ENCODE data around the gene ENDOU. TPM values are rescaled to one million over a fixed set of nuclear protein-coding genes. Genes with fewer than 3 reads are reported as not detected.

The ENDOU gene
- total RNA-seq, 1 donor from 2014 or later, result not detected

- Mint-ChIP-seq H3K27me3 (ENCODE audit: low read depth) (peaks cover 30% of the 10 kb centered on the region), H3K4me3 (ENCODE audit: unreplicated experiment) (no peak overlapping the region), H3K4me1 (ENCODE audit: low read depth) (peaks cover 25% of the 10 kb centered on the region), H3K9me3 (ENCODE audit: low read depth) (no peaks in the 10 kb centered on the region), H3K36me3 (ENCODE audit: low read depth) (no peaks in the 10 kb centered on the region), H3K27ac (ENCODE audit: unreplicated experiment) (no peak overlapping the region)
- no peak for TF ChIP-seq CTCF (IDR thresholded peaks at IDR 0.05)
- DNase-seq (ENCODE audit: low spot score), result no peak
Observed at GRCh38 chr12:47741340-47741703, 16.0 kb upstream of the ENDOU start.

- Mint-ChIP-seq H3K27ac (ENCODE audit: unreplicated experiment) (no peak overlapping the region), H3K27me3 (ENCODE audit: low read depth) (peaks cover 27% of the 10 kb centered on the region), H3K4me1 (ENCODE audit: low read depth) (peaks cover 28% of the 10 kb centered on the region), H3K36me3 (ENCODE audit: low read depth) (no peaks in the 10 kb centered on the region), H3K4me3 (ENCODE audit: unreplicated experiment) (no peak overlapping the region), H3K9me3 (ENCODE audit: low read depth) (no peaks in the 10 kb centered on the region)
- no peak for TF ChIP-seq CTCF (IDR thresholded peaks at IDR 0.05)
- no peak for DNase-seq (ENCODE audit: low spot score)
Observed at GRCh38 chr12:47740606-47741339, 15.5 kb upstream of the ENDOU start.

GRCh38 chr12:47739979-47740378 lies 14.7 kb upstream of the ENDOU start:
- no peak for DNase-seq (ENCODE audit: low spot score)
- Mint-ChIP-seq H3K27me3 (ENCODE audit: low read depth) (peaks cover 19% of the 10 kb centered on the region), H3K4me3 (ENCODE audit: unreplicated experiment) (no peak overlapping the region), H3K36me3 (ENCODE audit: low read depth) (no peaks in the 10 kb centered on the region), H3K27ac (ENCODE audit: unreplicated experiment) (no peak overlapping the region), H3K9me3 (ENCODE audit: low read depth) (no peaks in the 10 kb centered on the region), H3K4me1 (ENCODE audit: low read depth) (peaks cover 28% of the 10 kb centered on the region)
- TF ChIP-seq CTCF (IDR thresholded peaks at IDR 0.05), result no peak

GRCh38 chr12:47739297-47739696 lies 14.0 kb upstream of the ENDOU start:
- no peak for DNase-seq (ENCODE audit: low spot score)
- Mint-ChIP-seq H3K9me3 (ENCODE audit: low read depth) (no peaks in the 10 kb centered on the region), H3K36me3 (ENCODE audit: low read depth) (no peaks in the 10 kb centered on the region), H3K27me3 (ENCODE audit: low read depth) (peaks cover 14% of the 10 kb centered on the region), H3K4me3 (ENCODE audit: unreplicated experiment) (no peak overlapping the region), H3K4me1 (ENCODE audit: low read depth) (peaks cover 28% of the 10 kb centered on the region), H3K27ac (ENCODE audit: unreplicated experiment) (no peak overlapping the region)
- TF ChIP-seq CTCF (IDR thresholded peaks at IDR 0.05), result no peak

GRCh38 chr12:47737936-47738594 lies 12.8 kb upstream of the ENDOU start:
- no peak overlapping the region for H3K4me3 Mint-ChIP-seq (ENCODE audit: unreplicated experiment)
- no peak for TF ChIP-seq CTCF (IDR thresholded peaks at IDR 0.05)
- DNase-seq (ENCODE audit: low spot score), result no peak
- no peak overlapping the region for H3K27ac Mint-ChIP-seq (ENCODE audit: unreplicated experiment)
- H3K4me1 Mint-ChIP-seq (ENCODE audit: low read depth), result peaks cover 28% of the 10 kb centered on the region
- H3K9me3 Mint-ChIP-seq (ENCODE audit: low read depth), result no peaks in the 10 kb centered on the region
- no peaks in the 10 kb centered on the region for H3K36me3 Mint-ChIP-seq (ENCODE audit: low read depth)
- peaks cover 6% of the 10 kb centered on the region for H3K27me3 Mint-ChIP-seq (ENCODE audit: low read depth)
